WI38 (cell line): ENCODE results near the gene PATZ1.
"Not testable (repeated sequence)": the region's sequence is repeated elsewhere in the genome, so short reads cannot be mapped to it uniquely, and the experiment has no call there.

Experiments used
- H3K4me3 ChIP-seq: 2 replicates; pipeline ENCODE4 v1.5.1; 2011; ENCODE audit warnings: low read depth, mild to moderate bottlenecking, control low read depth, low read length
- TF ChIP-seq, protein P1 (sequence below): IDR thresholded peaks from 2 replicates; pipeline ENCODE4 v1.5.1; 2012; ENCODE audit warnings: low read depth, mild to moderate bottlenecking, control low read depth, low read length

Gene PATZ1

DNA sequence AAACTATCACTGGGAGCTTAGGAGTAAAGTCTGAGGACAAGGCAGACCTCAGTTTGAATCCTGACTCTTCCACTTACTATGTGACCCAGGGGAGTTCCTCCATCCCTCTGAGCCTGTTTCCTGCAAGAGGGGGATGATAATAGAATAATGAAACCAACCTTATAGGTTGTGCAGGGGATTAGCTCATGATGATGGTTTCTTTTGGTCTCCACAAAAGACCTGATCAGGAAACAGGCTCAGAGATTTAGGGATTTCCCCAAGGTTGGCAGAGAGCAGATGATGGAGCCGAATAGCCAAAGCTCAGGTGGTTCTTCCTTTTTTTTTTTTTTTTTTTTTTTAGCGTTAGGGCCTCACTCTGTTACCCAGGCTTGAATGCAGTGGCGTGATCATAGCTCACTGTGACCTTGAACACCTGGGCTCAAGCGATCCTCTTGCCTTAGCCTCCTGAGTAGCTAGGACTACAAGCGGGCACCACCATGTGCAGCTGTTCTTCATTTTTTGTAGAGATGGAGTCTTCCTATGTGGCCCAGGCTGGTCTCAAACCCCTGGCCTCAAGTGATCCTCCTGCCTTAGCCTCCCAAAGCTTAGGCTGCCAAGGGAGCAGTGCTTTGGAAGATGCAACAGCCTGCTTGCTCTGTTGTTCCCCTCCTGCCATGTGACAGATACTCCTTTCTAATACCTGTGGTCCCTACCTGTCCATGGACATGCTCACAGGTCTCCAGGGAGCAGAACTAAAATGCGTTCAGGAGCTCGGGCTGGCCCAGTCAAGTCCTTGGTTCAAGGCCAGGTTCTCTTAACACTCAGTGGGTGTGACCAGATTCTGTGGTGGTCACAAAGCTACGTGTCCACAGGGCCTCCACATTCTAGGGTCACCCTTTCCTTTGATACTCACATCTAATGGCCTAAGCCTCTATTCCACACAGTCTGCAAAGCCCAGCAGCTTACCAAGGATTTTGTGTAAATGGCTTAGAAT lies 22.3 kb downstream of the PATZ1 start:
- TF ChIP-seq, protein P1, sequence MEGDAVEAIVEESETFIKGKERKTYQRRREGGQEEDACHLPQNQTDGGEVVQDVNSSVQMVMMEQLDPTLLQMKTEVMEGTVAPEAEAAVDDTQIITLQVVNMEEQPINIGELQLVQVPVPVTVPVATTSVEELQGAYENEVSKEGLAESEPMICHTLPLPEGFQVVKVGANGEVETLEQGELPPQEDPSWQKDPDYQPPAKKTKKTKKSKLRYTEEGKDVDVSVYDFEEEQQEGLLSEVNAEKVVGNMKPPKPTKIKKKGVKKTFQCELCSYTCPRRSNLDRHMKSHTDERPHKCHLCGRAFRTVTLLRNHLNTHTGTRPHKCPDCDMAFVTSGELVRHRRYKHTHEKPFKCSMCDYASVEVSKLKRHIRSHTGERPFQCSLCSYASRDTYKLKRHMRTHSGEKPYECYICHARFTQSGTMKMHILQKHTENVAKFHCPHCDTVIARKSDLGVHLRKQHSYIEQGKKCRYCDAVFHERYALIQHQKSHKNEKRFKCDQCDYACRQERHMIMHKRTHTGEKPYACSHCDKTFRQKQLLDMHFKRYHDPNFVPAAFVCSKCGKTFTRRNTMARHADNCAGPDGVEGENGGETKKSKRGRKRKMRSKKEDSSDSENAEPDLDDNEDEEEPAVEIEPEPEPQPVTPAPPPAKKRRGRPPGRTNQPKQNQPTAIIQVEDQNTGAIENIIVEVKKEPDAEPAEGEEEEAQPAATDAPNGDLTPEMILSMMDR, result no peak
- H3K4me3 ChIP-seq, result no peak overlapping the region

DNA sequence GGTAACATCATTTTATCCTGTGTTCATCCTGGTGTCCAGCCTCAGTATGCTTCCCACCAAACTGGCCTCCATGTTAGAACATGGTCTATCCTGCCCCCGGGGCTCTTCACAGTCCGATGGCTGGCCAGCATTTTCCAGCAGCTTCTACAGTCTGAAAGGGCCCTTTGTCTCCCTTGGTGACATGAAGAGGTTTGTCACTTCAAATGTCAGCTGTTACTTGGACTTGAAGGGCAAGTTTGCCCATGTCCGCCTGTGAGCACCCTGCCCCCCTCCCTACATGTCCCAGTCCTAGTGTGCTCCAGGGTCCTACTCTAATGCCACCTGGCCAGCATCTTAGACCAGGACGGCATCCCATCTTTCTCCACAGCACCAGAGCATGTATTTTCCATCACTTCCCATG lies 24.7 kb downstream of the PATZ1 start:
- H3K4me3 ChIP-seq, result no peak overlapping the region
- TF ChIP-seq, protein P1, result no peak

DNA sequence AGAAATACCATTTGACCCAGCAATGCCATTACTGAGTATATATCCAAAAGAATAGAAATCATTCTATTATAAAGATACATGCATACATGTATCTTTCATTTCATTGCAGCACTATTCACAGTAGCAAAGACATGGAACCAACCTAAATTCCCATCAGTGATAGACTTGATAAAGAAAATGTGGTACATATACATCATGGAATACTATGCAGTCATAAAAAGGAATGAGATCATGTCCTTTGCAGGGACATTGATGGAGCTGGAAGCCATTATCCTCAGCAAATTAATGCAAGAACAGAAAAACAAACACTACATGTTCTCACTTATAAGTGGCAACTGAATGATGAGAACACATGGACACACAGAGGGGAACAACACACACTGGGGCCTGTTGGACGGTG lies 31.9 kb downstream of the PATZ1 start:
- H3K4me3 ChIP-seq, result not testable (repeated sequence)

DNA sequence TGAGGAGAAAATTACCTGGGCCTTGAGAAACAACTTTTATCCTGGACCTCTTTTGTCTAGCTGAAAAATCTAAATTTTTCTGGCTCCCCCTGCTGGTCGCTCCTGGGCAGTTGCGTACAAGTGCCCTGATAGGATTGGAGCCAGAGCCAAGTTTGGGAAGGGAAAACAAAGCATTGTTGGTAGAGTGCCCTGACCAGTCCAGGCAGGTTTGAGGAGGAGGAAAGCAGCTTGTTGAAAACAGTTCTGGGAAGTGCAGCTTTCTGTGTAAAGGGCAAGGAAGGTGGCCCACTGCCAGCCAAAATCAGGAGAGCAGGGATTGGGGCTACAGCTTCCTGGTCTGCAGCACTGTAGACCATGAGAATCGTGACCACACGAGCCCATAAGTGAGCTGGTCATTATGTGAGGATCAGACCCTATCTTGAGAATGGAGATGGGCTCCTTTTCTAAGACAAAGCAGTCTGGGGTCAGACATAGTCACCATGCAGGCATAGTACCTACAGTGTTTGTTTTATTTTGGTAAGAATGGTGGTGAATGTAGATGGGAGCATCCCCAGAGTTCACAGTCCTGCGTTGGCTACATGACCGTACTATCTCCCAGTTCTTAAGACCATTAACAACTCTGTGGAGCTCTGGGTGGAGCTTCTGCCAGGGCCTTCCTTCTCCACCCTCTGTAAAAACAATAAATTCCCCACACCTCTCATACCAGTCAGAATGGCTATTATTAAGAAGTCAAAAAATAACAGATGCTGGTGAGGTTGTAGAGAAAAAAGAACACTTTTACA lies 32.6 kb downstream of the PATZ1 start:
- TF ChIP-seq, protein P1, result peak; percentile 94
- no peak overlapping the region for H3K4me3 ChIP-seq

DNA sequence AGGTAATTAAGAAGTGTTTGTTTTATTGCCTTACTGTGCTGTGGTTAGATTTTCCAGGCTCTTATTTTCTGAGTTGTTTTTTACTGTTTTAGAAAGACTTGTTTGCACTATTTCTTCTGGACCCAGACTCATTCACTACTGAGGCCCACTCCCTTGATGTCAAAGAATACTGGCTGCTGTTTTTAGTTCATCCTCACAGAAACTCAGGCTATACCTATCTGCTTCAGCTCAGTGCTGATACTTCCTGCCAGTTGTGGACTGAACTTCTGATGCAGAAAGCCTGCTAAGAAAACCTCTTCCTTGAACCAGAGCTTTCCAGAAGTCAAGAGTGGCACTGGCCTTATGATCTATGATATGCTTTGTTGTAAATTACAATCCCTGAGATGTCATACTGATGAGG lies 38.0 kb downstream of the PATZ1 start:
- TF ChIP-seq, protein P1, result no peak
- H3K4me3 ChIP-seq, result no peak overlapping the region

DNA sequence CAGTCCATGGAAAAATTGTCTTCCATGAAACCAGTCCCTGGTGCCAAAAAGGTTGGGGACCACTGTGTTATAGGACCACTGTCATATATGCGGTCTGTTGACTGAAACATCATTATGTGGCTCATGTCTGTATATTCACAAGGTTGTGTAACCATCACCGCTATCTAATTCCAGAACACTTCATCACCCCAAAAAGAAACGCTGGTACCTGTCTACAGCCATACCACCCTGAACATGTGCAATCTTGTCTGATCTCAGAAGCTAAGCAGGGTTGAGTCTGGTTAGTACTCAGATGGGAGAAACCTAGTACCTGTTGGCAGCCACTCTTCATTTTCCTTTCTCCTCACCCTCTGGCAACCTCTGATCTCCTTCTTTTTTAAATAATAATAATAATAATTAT lies 41.0 kb downstream of the PATZ1 start:
- no peak overlapping the region for H3K4me3 ChIP-seq
- TF ChIP-seq, protein P1, result no peak

DNA sequence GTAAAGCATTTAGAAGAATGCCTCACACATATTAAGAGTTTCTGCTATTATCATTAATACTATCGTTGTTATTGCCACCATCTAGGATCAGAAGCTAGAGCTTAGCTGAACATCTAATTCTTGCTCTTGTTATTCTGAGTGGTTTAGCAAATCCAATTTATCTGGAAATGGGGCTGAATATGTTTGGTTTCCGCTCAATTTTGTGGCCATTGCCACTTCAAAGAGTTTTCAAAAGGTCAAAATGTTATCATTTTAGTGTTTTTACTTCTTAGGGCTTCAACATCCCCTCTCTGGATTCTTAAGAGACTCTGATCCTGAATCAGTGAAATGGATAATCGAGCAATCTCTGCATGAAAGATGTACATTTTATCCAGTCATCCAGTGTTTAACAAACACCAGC lies 43.6 kb downstream of the PATZ1 start:
- TF ChIP-seq, protein P1, result no peak
- H3K4me3 ChIP-seq, result no peak overlapping the region
